ENCODE measurements around the gene FRRS1.

GRCh38 chr1:99685516-99686180 lies 80.8 kb downstream of the FRRS1 start:
- no peak for TF ChIP-seq EZH2 (optimal IDR thresholded peaks at IDR 0.05; ENCODE audit: low read depth, low read length)
- TF ChIP-seq, protein P1, sequence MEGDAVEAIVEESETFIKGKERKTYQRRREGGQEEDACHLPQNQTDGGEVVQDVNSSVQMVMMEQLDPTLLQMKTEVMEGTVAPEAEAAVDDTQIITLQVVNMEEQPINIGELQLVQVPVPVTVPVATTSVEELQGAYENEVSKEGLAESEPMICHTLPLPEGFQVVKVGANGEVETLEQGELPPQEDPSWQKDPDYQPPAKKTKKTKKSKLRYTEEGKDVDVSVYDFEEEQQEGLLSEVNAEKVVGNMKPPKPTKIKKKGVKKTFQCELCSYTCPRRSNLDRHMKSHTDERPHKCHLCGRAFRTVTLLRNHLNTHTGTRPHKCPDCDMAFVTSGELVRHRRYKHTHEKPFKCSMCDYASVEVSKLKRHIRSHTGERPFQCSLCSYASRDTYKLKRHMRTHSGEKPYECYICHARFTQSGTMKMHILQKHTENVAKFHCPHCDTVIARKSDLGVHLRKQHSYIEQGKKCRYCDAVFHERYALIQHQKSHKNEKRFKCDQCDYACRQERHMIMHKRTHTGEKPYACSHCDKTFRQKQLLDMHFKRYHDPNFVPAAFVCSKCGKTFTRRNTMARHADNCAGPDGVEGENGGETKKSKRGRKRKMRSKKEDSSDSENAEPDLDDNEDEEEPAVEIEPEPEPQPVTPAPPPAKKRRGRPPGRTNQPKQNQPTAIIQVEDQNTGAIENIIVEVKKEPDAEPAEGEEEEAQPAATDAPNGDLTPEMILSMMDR (IDR thresholded peaks at IDR 0.05; ENCODE audit: low read length) = peak; percentile 59
- no peak for TF ChIP-seq EZH2phosphoT487 (IDR thresholded peaks at IDR 0.05; ENCODE audit: low read length)

All from MM.1S (cell line).